Mesendoderm (in vitro differentiated cells): ENCODE measurements around the gene RAP1GDS1.

Experiments
- DNase-seq: peaks from one replicate; pipeline ENCODE4 v3.0.0; 2013
- H2AK5ac ChIP-seq: 2 replicates; pipeline ENCODE4 v1.6.1; 2013; ENCODE audit warnings: low read length, inconsistent platforms
- H2BK120ac ChIP-seq: 2 replicates; pipeline ENCODE4 v1.6.1; 2013; ENCODE audit warnings: low read depth, mild to moderate bottlenecking, low read length, moderate library complexity, mixed read lengths
- H2BK15ac ChIP-seq: replicated peaks from 2 replicates; pipeline ENCODE4 v1.6.1; 2013; ENCODE audit warnings: low read depth, mild to moderate bottlenecking, moderate library complexity
- H2BK5ac ChIP-seq: 2 replicates; pipeline ENCODE4 v1.6.1; 2013; ENCODE audit warnings: low read length, inconsistent platforms
- H3K18ac ChIP-seq: 2 replicates; pipeline ENCODE4 v1.6.1; 2013; ENCODE audit warnings: mild to moderate bottlenecking, low read length, mixed read lengths
- H3K23ac ChIP-seq: one replicate; pipeline ENCODE4 v1.6.1; 2013; ENCODE audit warnings: low read length
- H3K27ac ChIP-seq: 2 replicates; pipeline ENCODE4 v1.5.1; 2013; ENCODE audit warnings: low read depth, mild to moderate bottlenecking, inconsistent platforms, low read length, moderate library complexity
- H3K27me3 ChIP-seq: 2 replicates; pipeline ENCODE4 v1.6.1; 2013; ENCODE audit warnings: low read length, control low read depth, mild to moderate bottlenecking, inconsistent platforms; ENCODE audit not compliant: insufficient read depth, poor library complexity
- H3K36me3 ChIP-seq: 2 replicates; pipeline ENCODE4 v1.6.1; 2013; ENCODE audit warnings: low read length, inconsistent platforms; ENCODE audit not compliant: control insufficient read depth, insufficient read depth
- H3K4ac ChIP-seq: one replicate; pipeline ENCODE4 v1.6.1; 2013; ENCODE audit warnings: low read depth, mild to moderate bottlenecking, low read length, moderate library complexity
- H3K4me1 ChIP-seq: 2 replicates; pipeline ENCODE4 v1.6.1; 2013; ENCODE audit warnings: low read depth, low read length, inconsistent platforms; ENCODE audit not compliant: control insufficient read depth
- H3K4me2 ChIP-seq: 2 replicates; pipeline ENCODE4 v1.6.1; 2013; ENCODE audit warnings: low read length
- H3K4me3 ChIP-seq: 2 replicates; pipeline ENCODE4 v1.5.1; 2013; ENCODE audit warnings: mild to moderate bottlenecking, low read length
- H3K56ac ChIP-seq: one replicate; pipeline ENCODE4 v1.6.1; 2013; ENCODE audit warnings: low read length
- H3K79me1 ChIP-seq: 2 replicates; pipeline ENCODE4 v1.6.1; 2013; ENCODE audit warnings: low read length, inconsistent platforms
- H3K79me2 ChIP-seq: 2 replicates; pipeline ENCODE4 v1.6.1; 2013; ENCODE audit warnings: mild to moderate bottlenecking, low read length; ENCODE audit not compliant: control insufficient read depth, insufficient read depth
- H3K9ac ChIP-seq: 2 replicates; pipeline ENCODE4 v1.6.1; 2013; ENCODE audit warnings: low read length, inconsistent platforms
- H4K5ac ChIP-seq: one replicate; pipeline ENCODE4 v1.6.1; 2013; ENCODE audit warnings: low read length
- H4K8ac ChIP-seq: one replicate; pipeline ENCODE4 v1.6.1; 2013; ENCODE audit warnings: low read depth, mild to moderate bottlenecking, control low read depth, low read length, moderate library complexity
- WGBS: extraction: QIAGEN DNeasy Blood & Tissue Kit; methylation state at CpG from one replicate; pipeline ENCODE4 v1.1.7; 2013; ENCODE audit warnings: low lambda C conversion rate, missing lambda C conversion rate; ENCODE audit not compliant: insufficient coverage; ENCODE audit errors: extremely low coverage; 5-methylcytosine and 5-hydroxymethylcytosine counted together

Gene RAP1GDS1

DNA sequence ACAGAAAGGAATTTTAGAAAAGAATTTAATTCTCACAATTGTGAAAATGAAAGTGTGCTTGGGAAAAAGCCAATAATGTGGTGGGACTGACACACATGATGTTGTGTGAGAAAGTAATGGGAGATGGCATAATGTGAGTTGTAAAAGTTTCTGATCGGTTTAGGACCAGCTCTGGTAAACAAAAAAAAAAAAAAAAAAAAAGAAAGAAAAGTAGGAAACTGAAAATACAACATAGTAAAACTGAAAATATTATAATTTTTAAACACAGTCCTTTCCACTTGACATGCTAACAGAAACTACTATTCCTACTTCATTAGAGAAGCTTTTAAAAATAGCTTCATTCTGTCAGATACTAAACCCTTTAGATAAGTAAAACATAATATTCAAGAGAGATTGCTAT is 28.2 kb downstream of the RAP1GDS1 start:
- DNase-seq = no peak
- no CpG with 5 or more reads among the region's 1 CpG for WGBS
- peaks cover 6% of the 10 kb centered on the region for H3K79me2 ChIP-seq
- no peaks in the 10 kb centered on the region for H3K4me1 ChIP-seq
- no peak overlapping the region for H2AK5ac ChIP-seq
- H3K36me3 ChIP-seq = no peaks in the 10 kb centered on the region
- no peak overlapping the region for H3K4ac ChIP-seq
- peaks cover 4% of the 10 kb centered on the region for H3K79me1 ChIP-seq
- no peak overlapping the region for H4K8ac ChIP-seq
- no peak overlapping the region for H3K9ac ChIP-seq
- no peak overlapping the region for H3K23ac ChIP-seq
- no peak overlapping the region for H4K5ac ChIP-seq
- H3K18ac ChIP-seq = no peak overlapping the region
- no peak overlapping the region for H3K4me3 ChIP-seq
- H3K27me3 ChIP-seq = no peaks in the 10 kb centered on the region
- H3K27ac ChIP-seq = no peak overlapping the region
- H3K56ac ChIP-seq = no peak overlapping the region
- no peak overlapping the region for H2BK5ac ChIP-seq
- no peak overlapping the region for H2BK15ac ChIP-seq
- H3K4me2 ChIP-seq = no peak overlapping the region
- no peak overlapping the region for H2BK120ac ChIP-seq

DNA sequence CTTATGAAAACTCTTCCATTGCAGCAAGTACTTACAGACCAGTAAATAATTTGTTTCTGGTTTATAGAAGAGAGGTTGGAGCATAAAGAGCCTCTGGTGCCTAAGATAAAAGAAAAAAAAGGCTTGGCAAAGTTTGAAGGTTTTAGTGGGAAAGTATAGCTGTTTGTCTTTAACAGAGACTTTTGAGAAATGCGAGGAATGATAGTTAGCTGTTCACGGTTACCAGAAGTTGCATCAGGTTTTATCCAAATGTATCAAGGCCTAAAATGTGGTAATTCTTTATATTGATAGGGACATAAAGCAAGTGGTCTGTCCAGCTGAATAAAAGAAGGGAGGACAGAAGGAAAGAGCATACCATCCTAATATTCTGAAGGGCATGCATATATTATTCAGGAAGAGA is 29.3 kb downstream of the RAP1GDS1 start:
- no peak overlapping the region for H2BK120ac ChIP-seq
- 100% methylated on average over 1 of the region's 2 CpGs for WGBS
- no peak overlapping the region for H3K56ac ChIP-seq
- peak; percentile 41 for DNase-seq
- no peak overlapping the region for H3K4me2 ChIP-seq
- no peak overlapping the region for H3K9ac ChIP-seq
- H2BK15ac ChIP-seq = no peak overlapping the region
- no peak overlapping the region for H3K23ac ChIP-seq
- no peak overlapping the region for H4K5ac ChIP-seq
- no peaks in the 10 kb centered on the region for H3K36me3 ChIP-seq
- H3K18ac ChIP-seq = no peak overlapping the region
- peaks cover 4% of the 10 kb centered on the region for H3K79me1 ChIP-seq
- H2BK5ac ChIP-seq = no peak overlapping the region
- peaks cover 6% of the 10 kb centered on the region for H3K79me2 ChIP-seq
- H3K27me3 ChIP-seq = no peaks in the 10 kb centered on the region
- no peaks in the 10 kb centered on the region for H3K4me1 ChIP-seq
- H3K4me3 ChIP-seq = no peak overlapping the region
- no peak overlapping the region for H3K27ac ChIP-seq
- H4K8ac ChIP-seq = no peak overlapping the region
- H3K4ac ChIP-seq = no peak overlapping the region
- no peak overlapping the region for H2AK5ac ChIP-seq

DNA sequence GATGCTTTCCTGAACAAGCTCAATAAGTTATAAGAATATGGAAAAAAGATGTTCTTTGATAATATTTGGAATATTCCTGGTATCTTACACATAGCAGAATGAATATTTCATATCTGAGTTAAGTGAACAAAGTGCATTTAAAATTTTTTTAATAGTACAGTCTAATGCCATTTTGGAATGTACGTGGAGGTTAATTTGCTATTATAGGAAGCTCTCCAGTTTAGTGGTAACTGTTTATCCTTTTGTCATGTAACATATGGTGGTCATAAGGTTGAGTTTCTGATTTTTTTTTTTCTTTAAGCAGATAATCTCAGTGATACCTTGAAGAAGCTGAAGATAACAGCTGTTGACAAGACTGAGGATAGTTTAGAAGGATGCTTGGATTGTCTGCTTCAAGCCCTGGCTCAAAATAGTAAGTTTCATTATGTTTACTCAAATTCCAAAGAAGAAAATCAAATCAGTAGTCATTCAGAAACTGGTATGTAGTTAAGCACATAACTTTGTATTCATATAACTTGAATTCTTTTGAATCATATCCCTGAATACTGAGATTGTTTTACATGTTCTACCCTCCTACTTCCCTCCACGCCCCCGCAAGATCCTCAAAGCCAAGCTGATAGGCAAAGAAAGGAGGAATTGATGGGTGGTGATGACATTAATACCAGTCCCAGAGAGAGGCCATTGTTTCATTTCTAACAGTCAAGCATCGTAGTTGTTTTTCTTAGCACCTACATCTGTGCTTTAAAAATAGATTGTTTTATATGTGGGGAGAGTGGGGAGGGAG is 32.1 kb downstream of the RAP1GDS1 start:
- DNase-seq = peak; percentile 34

DNA sequence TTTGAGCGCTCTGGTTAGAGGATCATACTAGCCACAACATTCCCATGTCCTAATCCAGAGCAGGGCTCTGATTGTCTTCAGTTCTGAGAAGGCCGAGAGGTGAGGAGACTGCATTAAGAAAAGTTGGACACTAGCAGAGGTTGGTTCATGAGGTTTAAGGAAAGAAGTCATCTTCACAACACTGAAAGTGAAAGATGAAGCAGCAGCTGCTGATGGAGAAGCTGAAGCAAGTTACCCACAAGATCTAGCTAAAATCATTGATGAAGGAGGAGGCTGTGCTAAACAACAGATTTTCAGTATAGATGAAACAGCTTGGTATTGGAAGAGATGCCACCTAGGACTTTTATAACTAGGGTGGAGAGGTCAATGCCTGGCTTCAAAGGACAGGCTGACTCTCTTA is 36.8 kb downstream of the RAP1GDS1 start:
- no peak for DNase-seq
- WGBS = no CpG with 5 or more reads among the region's 2 CpGs
- H3K56ac ChIP-seq = no peak overlapping the region
- H3K9ac ChIP-seq = no peak overlapping the region
- no peaks in the 10 kb centered on the region for H3K79me1 ChIP-seq
- H3K18ac ChIP-seq = no peak overlapping the region
- no peak overlapping the region for H3K23ac ChIP-seq
- no peak overlapping the region for H2BK5ac ChIP-seq
- no peak overlapping the region for H2BK120ac ChIP-seq
- no peak overlapping the region for H4K5ac ChIP-seq
- H2AK5ac ChIP-seq = no peak overlapping the region
- H3K4ac ChIP-seq = no peak overlapping the region
- H2BK15ac ChIP-seq = no peak overlapping the region
- H3K4me1 ChIP-seq = no peaks in the 10 kb centered on the region
- H3K79me2 ChIP-seq = no peaks in the 10 kb centered on the region
- H3K36me3 ChIP-seq = no peaks in the 10 kb centered on the region
- H3K4me2 ChIP-seq = no peak overlapping the region
- no peak overlapping the region for H3K4me3 ChIP-seq
- no peaks in the 10 kb centered on the region for H3K27me3 ChIP-seq
- H4K8ac ChIP-seq = no peak overlapping the region
- H3K27ac ChIP-seq = no peak overlapping the region

More for the DNA sequence above, 32.1 kb downstream of the RAP1GDS1 start:
- no peak overlapping the region for H3K23ac ChIP-seq
- no peaks in the 10 kb centered on the region for H3K4me1 ChIP-seq
- H3K4me2 ChIP-seq = no peak overlapping the region
- H3K27ac ChIP-seq = no peak overlapping the region
- H2BK15ac ChIP-seq = no peak overlapping the region
- no peak overlapping the region for H2BK5ac ChIP-seq
- H3K79me1 ChIP-seq = peaks cover 2% of the 10 kb centered on the region
- no peak overlapping the region for H3K9ac ChIP-seq
- no peak overlapping the region for H4K8ac ChIP-seq
- no peak overlapping the region for H3K56ac ChIP-seq
- H3K27me3 ChIP-seq = no peaks in the 10 kb centered on the region
- WGBS = no CpG with 5 or more reads among the region's 4 CpGs
- H4K5ac ChIP-seq = no peak overlapping the region
- H3K18ac ChIP-seq = no peak overlapping the region
- no peaks in the 10 kb centered on the region for H3K36me3 ChIP-seq
- H2AK5ac ChIP-seq = no peak overlapping the region
- H2BK120ac ChIP-seq = no peak overlapping the region
- H3K4me3 ChIP-seq = no peak overlapping the region
- H3K4ac ChIP-seq = no peak overlapping the region
- H3K79me2 ChIP-seq = peaks cover 2% of the 10 kb centered on the region

DNA sequence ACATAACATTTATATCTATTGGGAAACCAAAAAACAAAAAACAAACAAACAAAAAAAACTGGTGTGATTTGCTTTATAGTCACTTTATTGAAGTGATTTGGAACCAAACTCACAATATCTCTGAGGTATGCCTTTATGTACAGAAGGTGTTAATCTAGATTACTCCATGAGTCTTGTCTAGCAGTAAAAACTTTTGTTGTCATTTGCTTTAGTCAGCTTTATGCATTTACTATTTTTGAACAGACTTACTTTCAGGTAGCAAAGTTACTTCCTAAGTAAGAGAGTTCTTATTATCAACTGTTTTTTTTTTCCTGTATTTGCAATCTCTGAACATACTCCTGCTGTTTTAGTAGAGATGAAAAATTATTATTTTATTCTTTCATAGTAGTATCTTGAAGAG is 39.5 kb downstream of the RAP1GDS1 start:
- Histone ChIP-seq H3K18ac (no peak overlapping the region), H3K9ac (no peak overlapping the region), H2BK5ac (no peak overlapping the region), H4K5ac (no peak overlapping the region), H3K4me2 (no peak overlapping the region), H2BK15ac (no peak overlapping the region), H3K27ac (no peak overlapping the region), H2AK5ac (no peak overlapping the region), H4K8ac (no peak overlapping the region), H3K79me1 (no peaks in the 10 kb centered on the region), H3K36me3 (no peaks in the 10 kb centered on the region), H3K4me3 (no peak overlapping the region), H3K56ac (no peak overlapping the region), H3K27me3 (no peaks in the 10 kb centered on the region), H3K4ac (no peak overlapping the region), H3K4me1 (no peaks in the 10 kb centered on the region), H2BK120ac (no peak overlapping the region), H3K23ac (no peak overlapping the region), H3K79me2 (no peaks in the 10 kb centered on the region)
- DNase-seq = no peak

DNA sequence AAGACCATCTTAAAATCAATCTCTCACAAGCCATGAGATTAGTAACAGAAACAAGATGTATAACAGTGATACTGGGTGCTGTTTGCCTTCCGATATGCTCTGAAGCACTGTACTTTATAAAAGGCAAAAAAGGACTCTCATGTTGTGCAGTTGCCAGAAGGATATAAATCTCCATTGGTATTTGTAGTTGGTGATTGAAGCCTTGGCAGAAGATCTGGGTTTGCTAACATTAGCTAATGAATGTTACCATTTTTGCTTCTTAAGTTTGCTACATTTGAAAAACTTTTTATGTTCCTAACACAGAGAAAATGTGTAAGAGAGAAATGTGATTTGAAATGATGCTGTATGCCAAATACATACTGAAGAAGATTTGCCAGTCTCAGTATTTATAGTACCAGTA is 44.4 kb downstream of the RAP1GDS1 start:
- H3K4ac ChIP-seq = no peak overlapping the region
- H2BK5ac ChIP-seq = no peak overlapping the region
- no peaks in the 10 kb centered on the region for H3K4me1 ChIP-seq
- H3K18ac ChIP-seq = no peak overlapping the region
- H3K4me2 ChIP-seq = no peak overlapping the region
- no peak overlapping the region for H3K4me3 ChIP-seq
- H3K79me2 ChIP-seq = no peaks in the 10 kb centered on the region
- no peak overlapping the region for H3K9ac ChIP-seq
- H2BK120ac ChIP-seq = no peak overlapping the region
- no peak overlapping the region for H3K23ac ChIP-seq
- H3K79me1 ChIP-seq = no peaks in the 10 kb centered on the region
- H3K36me3 ChIP-seq = no peaks in the 10 kb centered on the region
- H4K5ac ChIP-seq = no peak overlapping the region
- H2BK15ac ChIP-seq = no peak overlapping the region
- H3K56ac ChIP-seq = no peak overlapping the region
- no peak overlapping the region for H4K8ac ChIP-seq
- no peaks in the 10 kb centered on the region for H3K27me3 ChIP-seq
- no peak overlapping the region for H2AK5ac ChIP-seq
- no CpG with 5 or more reads among the region's 1 CpG for WGBS
- DNase-seq = no peak
- no peak overlapping the region for H3K27ac ChIP-seq
